GM12801 (cell line): Measurements from ENCODE around the gene ZNF562.

Experiments used
- TF ChIP-seq, protein P1 (sequence below): IDR thresholded peaks from one replicate; pipeline ENCODE4 v1.5.1; 2011; ENCODE audit warnings: control low read depth; ENCODE audit not compliant: insufficient read length; ENCODE audit errors: extremely low read depth

ZNF562 gene

DNA sequence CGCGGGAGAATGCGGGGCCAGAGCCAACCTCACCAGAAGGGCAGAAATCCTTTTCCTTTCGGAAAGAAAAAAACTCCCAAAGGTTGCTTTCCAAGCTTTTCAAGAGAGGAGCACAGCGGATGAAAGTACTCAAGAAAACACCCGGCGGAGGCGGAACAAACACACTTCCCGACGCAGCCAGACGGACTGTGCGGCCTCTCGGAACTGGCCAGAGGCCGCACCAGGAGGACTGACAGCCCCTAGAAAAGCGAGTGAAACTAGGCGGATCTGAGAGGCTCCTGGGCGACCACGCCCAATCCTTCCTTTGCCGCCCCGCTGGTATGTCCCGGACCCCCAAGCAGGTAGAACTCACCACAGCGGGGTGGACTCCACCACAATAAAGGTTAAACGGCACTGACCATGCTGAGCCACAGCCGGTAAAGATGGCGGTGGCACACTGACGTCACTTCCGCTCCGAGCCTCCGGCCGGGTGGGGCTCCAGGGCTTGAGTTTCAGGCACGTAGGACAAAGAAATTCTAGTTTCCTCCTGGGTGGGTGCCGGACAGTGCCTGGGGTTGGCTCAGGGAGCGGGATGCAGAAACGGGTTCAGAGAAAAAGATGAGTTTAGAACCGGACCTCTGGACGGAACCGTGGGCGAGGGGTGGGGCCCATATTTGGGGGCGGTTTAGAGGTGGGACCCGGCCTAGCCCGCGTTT lies at the start of gene ZNF562:
Gene ZNF562, minus strand, starts transcription at position 438 of the 695 bp plus-strand sequence. CDS start 14,356 bp downstream, outside the sequence.
- TF ChIP-seq, protein P1, sequence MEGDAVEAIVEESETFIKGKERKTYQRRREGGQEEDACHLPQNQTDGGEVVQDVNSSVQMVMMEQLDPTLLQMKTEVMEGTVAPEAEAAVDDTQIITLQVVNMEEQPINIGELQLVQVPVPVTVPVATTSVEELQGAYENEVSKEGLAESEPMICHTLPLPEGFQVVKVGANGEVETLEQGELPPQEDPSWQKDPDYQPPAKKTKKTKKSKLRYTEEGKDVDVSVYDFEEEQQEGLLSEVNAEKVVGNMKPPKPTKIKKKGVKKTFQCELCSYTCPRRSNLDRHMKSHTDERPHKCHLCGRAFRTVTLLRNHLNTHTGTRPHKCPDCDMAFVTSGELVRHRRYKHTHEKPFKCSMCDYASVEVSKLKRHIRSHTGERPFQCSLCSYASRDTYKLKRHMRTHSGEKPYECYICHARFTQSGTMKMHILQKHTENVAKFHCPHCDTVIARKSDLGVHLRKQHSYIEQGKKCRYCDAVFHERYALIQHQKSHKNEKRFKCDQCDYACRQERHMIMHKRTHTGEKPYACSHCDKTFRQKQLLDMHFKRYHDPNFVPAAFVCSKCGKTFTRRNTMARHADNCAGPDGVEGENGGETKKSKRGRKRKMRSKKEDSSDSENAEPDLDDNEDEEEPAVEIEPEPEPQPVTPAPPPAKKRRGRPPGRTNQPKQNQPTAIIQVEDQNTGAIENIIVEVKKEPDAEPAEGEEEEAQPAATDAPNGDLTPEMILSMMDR, result no peak

DNA sequence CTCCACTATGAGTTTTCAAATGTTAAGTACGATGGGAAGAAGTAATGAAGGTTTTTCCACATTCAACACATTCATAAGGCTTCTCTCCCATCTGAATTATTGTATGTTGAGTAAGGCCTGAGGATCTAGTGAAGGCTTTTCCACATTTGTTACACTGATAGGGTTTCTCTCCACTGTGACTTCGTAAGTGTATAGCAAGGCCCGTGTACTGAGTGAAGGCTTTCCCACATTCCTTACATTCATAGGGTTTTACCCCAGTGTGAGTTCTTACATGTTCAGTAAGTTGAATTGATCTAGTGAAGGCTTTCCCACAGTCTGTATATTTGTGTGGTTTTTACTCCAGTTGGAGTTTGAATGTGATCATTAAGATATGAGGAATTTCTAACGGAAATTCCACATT lies 49.3 kb upstream of the ZNF562 start:
- TF ChIP-seq, protein P1, result no peak

DNA sequence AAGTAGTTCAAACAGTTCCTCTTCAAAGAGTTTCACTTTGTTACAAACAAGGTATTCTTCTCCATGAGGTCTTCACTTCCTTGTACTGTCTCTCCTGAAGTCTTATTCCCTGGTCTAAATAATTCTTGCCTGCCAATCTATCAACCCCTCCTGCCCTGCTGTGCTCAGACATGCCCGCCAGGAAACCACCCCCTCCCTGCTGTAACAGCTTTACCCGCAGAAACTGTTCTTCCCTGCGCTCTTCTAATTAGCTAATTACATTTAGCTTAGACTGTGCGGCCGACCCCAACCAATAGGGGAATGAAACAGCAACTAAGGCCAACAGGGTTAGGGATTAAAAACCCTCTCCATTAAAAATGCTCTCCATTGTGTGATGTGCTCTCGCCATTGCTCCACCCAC lies 47.0 kb upstream of the ZNF562 start:
- TF ChIP-seq, protein P1, result no peak

DNA sequence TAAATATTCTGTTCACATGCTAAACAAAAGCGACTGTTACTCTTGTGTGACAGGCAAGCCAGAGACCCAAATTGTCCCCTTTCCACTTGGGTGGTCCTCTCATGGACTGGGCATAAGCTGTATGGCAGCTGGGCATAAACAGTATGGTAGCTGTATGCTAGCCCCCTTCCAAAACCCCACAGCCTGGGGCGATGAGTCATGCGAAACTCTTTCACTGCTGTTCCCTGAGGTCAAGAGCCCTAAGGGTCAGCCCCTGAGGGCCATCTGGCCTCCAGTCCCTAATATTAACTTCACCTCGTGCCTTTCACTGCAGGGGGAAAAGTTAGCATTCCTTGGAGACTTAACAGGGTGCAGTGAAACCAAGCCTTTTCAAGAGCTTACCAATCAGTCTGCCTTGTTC lies 45.6 kb upstream of the ZNF562 start:
- TF ChIP-seq, protein P1, result no peak

DNA sequence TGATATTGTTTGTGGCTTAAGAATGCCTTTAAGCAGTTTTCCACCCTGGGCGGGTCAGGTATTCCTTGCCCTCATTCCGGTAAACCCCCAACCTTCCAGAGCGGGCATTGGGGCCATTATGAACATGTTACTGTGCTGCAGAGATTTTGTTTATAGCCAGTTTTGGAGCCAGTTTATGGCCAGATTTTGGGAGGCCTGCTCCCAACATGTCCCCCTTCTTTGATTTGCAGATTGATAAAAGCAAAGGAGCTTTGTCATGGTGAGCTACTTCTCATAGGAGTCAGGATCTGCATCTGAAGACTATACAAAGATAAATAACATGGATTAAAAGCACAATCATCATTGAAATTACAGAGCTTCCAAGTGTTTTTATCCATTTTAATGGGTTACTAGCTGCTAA lies 36.9 kb upstream of the ZNF562 start:
- TF ChIP-seq, protein P1, result no peak

DNA sequence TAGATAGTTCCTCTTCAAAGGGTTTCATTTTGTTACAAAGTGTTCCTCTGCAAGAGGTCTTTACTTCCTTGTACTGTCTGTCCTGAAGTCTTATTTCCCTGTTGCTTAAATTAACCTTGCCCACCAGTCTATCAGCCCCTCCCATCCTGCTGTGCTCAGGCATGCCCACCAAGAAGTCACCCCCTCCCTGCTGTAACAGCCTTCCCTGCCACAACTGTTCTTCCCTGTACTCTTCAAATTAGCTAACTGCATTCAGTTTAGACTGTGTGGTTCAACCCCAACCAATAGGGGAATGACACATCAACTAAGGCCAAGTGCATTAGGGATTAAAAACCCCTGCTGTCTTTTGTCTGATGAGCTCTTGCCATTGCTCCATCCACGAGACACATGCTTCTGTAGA lies 34.4 kb upstream of the ZNF562 start:
- TF ChIP-seq, protein P1, result no peak

DNA sequence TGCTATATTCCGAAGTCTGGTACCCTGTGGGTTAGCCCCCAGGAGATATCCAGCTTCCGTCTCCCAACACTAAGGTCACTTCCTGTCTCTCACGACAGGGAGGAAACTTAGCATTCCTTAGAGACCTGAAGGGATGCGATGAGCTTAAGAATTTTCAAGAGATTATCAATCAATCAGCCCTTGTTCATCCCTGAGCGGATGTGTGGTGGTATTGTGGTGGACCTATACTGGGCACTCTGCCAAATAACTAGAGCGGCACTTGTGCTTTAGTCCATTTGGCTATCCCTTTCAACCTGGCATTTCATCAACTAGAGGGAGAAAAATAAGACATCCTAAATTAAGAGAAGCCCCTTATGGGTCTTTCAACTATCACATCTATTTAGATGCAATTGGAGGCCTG lies 30.9 kb upstream of the ZNF562 start:
- TF ChIP-seq, protein P1, result no peak
